ENCODE results near the gene PTPRN2.

PTPRN2 gene

DNA sequence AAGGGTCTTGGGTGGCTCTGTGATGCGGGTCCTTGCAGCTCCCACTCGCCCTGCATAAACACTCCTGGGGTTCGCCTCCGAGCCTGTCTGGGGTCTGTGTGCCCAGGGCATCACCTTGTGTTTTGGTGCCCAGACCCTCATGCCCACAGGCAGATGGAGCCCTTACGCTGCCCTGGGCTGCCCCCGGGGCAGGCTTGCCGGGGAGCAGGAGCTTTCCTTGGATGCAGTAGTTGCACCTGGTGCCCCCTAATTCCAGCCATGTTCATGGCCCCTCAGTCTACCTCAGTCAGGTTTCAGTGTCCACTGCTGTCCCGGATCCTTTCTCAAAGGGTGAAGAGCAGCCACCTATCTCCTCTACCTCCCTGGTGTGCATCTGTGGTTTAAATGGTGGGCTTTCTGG lies 396.0 kb downstream of the PTPRN2 start:
- TF ChIP-seq POLR2A (IDR thresholded peaks at IDR 0.05; ENCODE audit: low read depth, low read length) = no peak
- no peak for DNase-seq (ENCODE audit: insufficient read length, low spot score)
- FAIRE-seq = no peak

DNA sequence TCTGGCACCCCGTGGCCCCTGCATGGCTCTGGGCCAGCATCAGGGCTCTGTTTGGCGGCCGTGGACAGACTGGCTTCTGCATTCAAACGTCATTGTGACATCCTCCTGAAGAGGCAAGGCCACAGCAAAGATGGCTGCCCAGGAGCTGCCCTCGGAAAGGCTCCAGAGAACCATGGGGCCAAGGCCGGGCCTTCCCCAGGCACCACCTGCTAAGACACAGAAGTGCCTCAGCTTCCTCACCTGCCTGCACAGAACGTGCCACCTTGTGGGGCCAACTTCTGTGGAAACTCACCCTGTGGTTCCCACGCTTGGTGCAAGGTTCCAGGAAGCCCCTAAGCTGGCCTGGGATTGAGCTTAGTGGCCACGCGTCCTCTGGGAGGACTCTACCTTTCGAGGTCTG lies 396.9 kb downstream of the PTPRN2 start:
- TF ChIP-seq POLR2A (IDR thresholded peaks at IDR 0.05; ENCODE audit: low read depth, low read length) = no peak
- FAIRE-seq (no peak), DNase-seq (ENCODE audit: insufficient read length, low spot score) (no peak)

DNA sequence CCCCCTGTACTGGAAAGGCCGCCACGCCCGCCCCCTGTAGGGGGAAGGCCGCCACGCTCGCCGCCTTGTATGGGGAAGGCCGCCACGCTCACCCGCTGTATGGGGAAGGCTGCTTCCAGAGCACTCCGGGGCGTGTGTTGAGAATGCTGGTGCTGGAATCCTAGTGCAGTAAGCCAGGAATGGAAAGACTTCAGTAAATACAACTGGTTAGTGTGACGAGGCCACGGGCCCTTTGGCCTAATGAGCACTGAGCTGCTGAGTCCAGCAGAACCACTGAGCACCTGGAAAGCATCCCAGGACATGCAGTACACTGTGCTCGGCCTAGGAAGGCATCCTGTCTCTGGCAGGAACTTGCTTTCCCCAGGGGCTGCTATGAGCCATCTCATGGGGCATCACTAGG lies 398.9 kb downstream of the PTPRN2 start:
- no peak for TF ChIP-seq POLR2A (IDR thresholded peaks at IDR 0.05; ENCODE audit: low read depth, low read length)
- FAIRE-seq = no peak
- no peak for DNase-seq (ENCODE audit: insufficient read length, low spot score)

DNA sequence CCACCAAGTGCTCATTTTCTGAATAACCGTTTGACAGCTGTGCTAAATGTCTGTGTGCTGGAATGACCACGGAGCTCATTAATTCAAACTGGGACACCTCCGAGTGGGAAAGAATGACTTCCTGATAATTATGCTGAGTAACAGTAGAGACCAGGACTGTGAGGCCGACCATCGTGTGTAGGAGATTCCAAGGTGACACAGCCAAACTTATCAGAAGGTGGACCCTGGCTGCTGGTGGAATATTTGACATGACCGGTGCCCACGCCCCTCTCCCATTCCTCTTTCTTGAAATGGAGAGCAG lies 400.0 kb downstream of the PTPRN2 start:
- FAIRE-seq (no peak), DNase-seq (ENCODE audit: insufficient read length, low spot score) (no peak)
- TF ChIP-seq POLR2A (IDR thresholded peaks at IDR 0.05; ENCODE audit: low read depth, low read length) = no peak

DNA sequence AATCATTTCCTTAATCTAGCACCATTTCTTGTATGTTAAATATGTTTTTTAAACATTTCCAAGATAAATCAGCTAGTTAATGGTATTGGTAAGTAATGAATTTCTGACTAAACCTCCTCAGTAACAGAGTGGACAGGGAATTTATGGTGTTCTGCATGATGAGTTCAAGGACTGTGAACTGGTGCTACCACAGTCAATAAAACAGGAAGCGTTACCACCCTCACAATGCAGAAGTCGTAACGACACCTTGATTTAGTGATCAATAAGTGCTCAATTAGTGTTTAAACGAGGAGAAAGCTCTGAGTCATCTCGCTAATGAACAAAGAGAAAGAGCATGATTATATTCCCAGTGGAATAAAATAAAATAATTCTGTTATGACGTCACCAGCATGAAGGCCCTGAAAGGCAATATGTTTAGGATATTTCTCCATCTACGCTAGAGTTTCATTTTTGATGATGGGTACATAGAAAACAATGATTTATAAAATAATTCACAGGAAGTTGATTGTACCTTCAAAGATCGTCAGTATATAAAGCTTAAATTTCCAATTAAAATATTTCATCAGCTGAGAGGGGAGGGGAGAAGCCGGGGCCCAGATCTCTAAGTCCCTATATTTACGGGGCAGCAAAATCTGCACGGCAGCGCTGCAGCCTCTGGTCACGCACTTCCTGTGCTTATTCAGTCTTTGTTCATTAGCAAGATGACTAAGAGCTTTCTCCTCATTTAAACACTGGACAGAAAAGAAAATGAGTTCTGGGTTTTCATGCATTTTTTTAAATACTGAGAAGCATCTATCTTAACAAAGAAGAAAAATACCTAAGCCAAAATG lies 400.5 kb downstream of the PTPRN2 start:
- no peak for TF ChIP-seq POLR2A (IDR thresholded peaks at IDR 0.05; ENCODE audit: low read depth, low read length)
- no peak for DNase-seq (ENCODE audit: insufficient read length, low spot score)
- no peak for FAIRE-seq

DNA sequence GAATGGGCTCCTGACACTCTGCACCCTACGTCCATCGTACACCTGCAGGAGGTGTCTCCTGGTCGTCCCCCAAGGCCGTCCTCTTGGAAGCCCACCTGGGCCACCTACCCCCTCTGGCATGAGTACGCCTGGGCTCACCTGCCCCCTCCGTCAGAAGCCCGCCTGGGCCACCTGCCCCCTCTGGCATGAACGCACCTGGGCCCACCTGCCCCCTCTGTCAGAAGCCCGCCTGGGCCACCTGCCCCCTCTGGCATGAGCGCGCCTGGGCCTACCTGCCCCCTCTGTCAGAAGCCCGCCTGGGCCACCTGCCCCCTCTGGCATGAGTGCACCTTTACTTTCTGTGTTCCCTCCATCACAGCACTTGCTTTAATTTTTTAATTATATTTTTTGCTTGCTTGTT lies 401.2 kb downstream of the PTPRN2 start:
- no peak for DNase-seq (ENCODE audit: insufficient read length, low spot score)
- no peak for FAIRE-seq
- TF ChIP-seq POLR2A (IDR thresholded peaks at IDR 0.05; ENCODE audit: low read depth, low read length) = no peak

DNA sequence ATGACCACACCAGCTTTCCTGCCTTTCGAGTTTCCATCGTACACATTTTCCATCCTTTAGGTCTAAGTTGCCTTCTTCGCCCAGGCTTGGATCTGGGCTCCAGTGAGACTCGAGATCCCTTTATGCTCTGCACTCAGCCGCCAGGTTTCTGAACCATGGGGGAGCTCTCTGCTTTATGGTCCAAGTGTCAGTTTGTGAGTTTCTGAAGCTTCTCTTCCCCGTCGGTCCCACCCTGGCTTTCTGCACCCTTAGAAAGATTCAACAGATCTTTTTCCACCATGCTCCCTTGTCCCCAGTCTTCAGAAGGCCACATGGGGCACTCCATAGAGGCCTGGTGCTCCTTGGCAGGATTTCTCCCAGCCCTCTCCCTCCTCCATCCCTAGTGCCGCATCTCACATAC lies 402.0 kb downstream of the PTPRN2 start:
- no peak for FAIRE-seq
- DNase-seq (ENCODE audit: insufficient read length, low spot score) = no peak
- no peak for TF ChIP-seq POLR2A (IDR thresholded peaks at IDR 0.05; ENCODE audit: low read depth, low read length)

DNA sequence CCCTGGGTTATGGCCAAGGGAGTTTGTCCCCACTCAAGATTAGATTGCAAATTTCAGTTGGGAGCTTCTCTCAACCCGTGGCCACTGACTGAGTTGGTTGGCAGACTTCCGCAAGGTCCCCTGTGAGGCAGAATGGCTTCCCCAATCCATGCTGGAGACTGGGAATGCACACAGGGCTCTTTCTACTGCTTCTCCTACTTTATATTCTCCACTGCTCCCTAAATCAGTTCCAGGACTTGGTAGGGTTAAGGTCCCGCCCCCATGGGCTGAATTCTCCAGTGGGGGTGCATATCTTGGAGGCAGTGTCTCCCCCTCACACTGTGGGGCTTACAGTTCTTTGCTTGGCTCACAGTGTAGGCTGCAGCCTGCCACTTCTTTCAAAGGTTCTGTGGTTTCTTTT lies 404.2 kb downstream of the PTPRN2 start:
- FAIRE-seq = no peak
- DNase-seq (ENCODE audit: insufficient read length, low spot score) = no peak

DNA sequence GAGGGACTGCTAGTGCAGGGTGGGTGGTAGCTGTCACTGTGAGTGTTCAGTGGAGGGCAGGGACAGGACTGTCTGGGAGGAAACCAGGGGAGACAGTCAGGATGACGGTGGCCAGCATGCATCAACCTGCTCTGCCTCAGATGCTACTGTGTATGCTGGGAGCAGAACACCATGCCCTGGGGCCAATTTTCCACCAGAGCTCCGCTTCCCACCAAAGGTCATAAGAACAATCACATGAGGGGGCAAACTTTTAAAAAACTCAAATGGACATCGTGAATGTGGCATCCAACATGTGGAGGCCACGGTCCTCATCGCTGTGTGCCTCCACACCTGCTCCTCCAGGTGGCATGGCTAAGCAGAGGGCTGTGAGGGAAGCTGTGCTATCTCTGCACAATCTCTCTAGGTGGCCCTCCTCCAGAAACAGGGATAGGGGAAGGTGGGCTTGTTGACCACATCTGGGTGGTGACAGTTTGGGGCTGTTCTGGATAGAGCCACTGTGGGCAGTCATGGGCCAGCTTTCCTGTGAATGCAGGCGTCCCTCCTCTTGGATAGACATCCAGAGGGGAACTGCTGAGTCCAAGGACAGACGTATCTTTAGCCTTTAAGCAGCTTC lies 411.0 kb downstream of the PTPRN2 start:
- no peak for DNase-seq (ENCODE audit: insufficient read length, low spot score)
- no peak for FAIRE-seq
- TF ChIP-seq POLR2A (IDR thresholded peaks at IDR 0.05; ENCODE audit: low read depth, low read length) = no peak

More for the DNA sequence above, 404.2 kb downstream of the PTPRN2 start:
- TF ChIP-seq POLR2A (IDR thresholded peaks at IDR 0.05; ENCODE audit: low read depth, low read length) = no peak

DNA sequence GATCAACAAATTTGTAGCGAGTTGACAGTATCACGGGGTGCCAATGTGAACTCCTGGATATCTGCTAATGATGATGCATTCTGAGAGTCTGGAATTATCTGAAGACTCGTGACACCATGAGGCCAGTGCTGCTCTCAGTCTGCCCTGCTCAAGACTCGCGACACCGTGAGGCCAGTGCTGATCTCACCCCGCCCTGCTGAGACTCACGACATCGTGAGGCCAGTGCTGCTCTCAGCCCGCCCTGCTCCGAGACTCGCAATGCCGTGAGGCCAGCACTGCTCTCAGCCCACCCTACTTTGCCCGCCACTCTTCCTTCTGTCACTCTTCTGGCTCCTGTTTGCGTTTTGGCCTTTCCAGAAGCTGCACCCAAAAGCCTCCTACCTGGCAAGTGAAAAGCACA lies 411.8 kb downstream of the PTPRN2 start:
- DNase-seq (ENCODE audit: insufficient read length, low spot score) (no peak), FAIRE-seq (no peak)
- no peak for TF ChIP-seq POLR2A (IDR thresholded peaks at IDR 0.05; ENCODE audit: low read depth, low read length)

DNA sequence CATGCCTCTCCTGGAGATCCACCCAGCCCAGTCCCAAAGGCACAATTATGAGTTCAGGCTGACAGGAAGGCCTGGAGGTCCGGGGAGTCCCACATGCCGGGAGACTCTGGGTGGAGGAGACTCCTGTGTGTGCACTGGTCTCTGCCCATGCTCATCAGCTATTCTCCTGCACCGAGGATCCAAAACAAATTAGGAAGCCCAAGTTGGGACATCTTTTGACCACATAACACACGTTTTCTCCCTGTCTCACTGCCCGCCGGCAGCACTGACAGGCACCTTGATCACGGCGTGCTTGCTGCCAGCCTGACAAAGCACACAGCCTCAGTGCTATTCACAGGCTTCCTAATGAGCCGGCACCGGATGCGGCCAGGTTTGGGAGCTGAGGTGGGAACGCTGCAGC lies 412.7 kb downstream of the PTPRN2 start:
- TF ChIP-seq POLR2A (IDR thresholded peaks at IDR 0.05; ENCODE audit: low read depth, low read length) = no peak
- DNase-seq (ENCODE audit: insufficient read length, low spot score) (no peak), FAIRE-seq (no peak)

DNA sequence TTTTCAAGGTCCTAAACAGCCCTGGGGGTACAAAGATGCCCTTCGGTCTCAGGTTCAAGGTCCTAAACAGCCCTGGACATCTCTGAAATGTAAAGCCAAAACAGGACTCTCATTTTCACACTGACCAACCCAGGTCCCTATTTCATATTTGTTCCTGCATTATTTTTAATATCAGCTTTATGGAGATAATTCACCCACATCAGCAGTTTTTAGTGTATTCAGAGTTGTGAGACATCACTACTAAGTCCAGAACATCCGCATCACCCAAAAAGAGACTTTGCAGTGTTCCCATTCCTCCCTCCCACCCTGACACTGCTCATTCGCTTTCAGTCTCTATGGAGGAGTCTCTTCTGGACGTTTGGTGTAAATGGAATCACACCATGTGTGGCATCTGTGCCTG lies 420.2 kb downstream of the PTPRN2 start:
- no peak for TF ChIP-seq POLR2A (IDR thresholded peaks at IDR 0.05; ENCODE audit: low read depth, low read length)
- FAIRE-seq = no peak
- no peak for DNase-seq (ENCODE audit: insufficient read length, low spot score)

DNA sequence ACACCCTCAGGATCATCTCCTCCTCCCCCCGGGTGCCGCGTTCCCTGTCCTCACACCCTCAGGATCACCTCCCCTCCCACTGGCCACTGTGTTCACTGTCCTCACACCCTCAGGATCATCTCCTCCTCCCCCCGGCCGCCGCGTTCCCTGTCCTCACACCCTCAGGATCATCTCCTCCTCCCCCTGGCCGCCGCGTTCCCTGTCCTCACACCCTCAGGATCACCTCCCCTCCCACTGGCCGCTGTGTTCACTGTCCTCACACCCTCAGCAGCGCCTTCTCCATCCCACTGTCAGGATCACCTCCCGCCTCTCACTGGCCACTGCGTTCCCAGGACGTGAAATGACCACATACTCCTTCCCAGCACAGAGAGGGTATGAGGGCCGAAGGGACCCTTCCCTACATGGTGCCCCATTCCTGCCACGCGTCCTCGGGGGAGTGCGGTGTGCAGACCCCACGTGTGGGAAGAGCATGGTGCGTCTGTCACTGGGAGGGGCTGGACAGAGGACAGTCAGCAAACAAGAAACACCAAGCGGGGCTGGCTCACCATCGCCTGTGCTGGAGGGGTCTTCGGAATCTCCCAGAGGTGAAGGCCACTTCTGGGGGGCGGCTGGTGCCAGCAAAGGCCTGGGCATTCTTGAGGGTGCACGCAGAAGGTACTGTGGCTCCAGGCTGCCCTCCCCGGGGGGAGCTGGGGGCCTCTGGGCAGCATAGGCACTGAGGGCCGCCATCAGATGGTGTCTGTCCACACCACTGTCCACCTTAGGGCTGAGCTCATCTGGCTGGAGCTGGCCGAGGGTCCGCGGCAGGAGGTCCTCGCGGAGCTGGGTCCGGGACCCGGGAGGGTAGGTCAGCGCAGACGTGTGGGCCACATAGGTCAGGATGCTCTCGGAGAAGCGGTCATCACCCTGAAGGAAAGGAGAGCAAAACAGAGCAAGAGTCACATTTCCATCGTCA lies 421.0 kb downstream of the PTPRN2 start:
- no peak for FAIRE-seq

DNA sequence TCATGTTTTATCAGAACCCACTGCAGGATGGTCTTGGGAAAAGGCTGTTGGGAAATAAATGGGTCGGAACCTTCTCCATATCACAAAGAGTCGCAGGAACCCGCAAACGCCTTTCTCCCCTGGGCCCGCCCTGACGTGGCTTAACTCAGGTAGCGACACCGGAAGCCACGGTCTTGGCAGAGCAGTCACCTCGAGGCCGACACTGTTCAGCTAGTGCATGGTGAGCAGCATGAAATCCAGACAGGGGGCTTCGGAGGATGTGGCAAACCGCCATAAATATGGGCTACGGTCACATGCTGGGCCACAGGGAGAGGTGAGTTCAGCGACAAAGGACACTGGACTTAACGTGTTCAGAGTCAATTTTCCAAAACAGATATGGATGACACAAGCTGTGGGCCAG lies 421.9 kb downstream of the PTPRN2 start:
- DNase-seq (ENCODE audit: insufficient read length, low spot score) = no peak
- FAIRE-seq = no peak
- TF ChIP-seq POLR2A (IDR thresholded peaks at IDR 0.05; ENCODE audit: low read depth, low read length) = no peak

More for the DNA sequence above, 421.0 kb downstream of the PTPRN2 start:
- no peak for TF ChIP-seq POLR2A (IDR thresholded peaks at IDR 0.05; ENCODE audit: low read depth, low read length)
- DNase-seq (ENCODE audit: insufficient read length, low spot score) = no peak
